ENCODE results near the gene C17orf114.

The C17orf114 gene

DNA sequence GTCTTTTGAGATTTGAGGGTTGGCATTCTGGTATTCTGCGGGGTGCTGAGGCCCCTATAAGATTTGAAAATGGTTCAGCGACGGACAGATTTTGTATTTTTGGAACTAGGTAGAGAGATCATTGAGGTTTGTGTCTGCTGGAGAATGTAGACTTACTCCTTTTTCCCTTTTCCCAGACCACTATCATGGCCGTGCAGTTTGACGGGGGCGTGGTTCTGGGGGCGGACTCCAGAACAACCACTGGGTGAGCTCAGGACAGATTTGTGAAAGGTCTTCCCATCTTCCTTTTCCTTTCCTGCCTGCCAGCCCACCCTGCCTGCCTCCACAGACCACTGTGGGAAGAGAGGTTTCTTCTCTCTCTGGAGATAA lies 5.6 kb downstream of the C17orf114 start (continued):
- no peak for TF ChIP-seq HNRNPLL (IDR thresholded peaks at IDR 0.05; ENCODE audit: low read depth, low read length, poor library complexity, severe bottlenecking)
- no peak for TF ChIP-seq SALL2 (CRISPR knock-in tag; IDR thresholded peaks at IDR 0.05)
- TF ChIP-seq ZBTB46 (CRISPR knock-in tag; IDR thresholded peaks at IDR 0.05; ENCODE audit: borderline replicate concordance), result no peak
- no peak for TF ChIP-seq ZNF577 (CRISPR knock-in tag; IDR thresholded peaks at IDR 0.05; ENCODE audit: borderline replicate concordance, low read depth)
- no peak for TF ChIP-seq ZNF549 (CRISPR knock-in tag; IDR thresholded peaks at IDR 0.05)
- TF ChIP-seq, protein P1, sequence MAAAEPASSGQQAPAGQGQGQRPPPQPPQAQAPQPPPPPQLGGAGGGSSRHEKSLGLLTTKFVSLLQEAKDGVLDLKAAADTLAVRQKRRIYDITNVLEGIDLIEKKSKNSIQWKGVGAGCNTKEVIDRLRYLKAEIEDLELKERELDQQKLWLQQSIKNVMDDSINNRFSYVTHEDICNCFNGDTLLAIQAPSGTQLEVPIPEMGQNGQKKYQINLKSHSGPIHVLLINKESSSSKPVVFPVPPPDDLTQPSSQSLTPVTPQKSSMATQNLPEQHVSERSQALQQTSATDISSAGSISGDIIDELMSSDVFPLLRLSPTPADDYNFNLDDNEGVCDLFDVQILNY (CRISPR knock-in tag; conservative IDR thresholded peaks at IDR 0.05), result no peak
- TF ChIP-seq FOXA1 (IDR thresholded peaks at IDR 0.05), result no peak
- no peak for TF ChIP-seq FOXA1 (CRISPR knock-in tag; IDR thresholded peaks at IDR 0.05)
- TF ChIP-seq ZKSCAN1 (IDR thresholded peaks at IDR 0.05; ENCODE audit: low read length), result no peak
- TF ChIP-seq ZNF350 (CRISPR knock-in tag; IDR thresholded peaks at IDR 0.05; ENCODE audit: borderline replicate concordance, low read depth), result no peak
- TF ChIP-seq ZNF275 (CRISPR knock-in tag; IDR thresholded peaks at IDR 0.05; ENCODE audit: borderline replicate concordance), result no peak
- no peak for TF ChIP-seq DMAP1 (CRISPR knock-in tag; IDR thresholded peaks at IDR 0.05)
- no peak for TF ChIP-seq HES4 (CRISPR knock-in tag; IDR thresholded peaks at IDR 0.05; ENCODE audit: borderline replicate concordance)
- no peak for TF ChIP-seq ZFP90 (CRISPR knock-in tag; IDR thresholded peaks at IDR 0.05; ENCODE audit: borderline replicate concordance)
- TF ChIP-seq ZNF343 (CRISPR knock-in tag; IDR thresholded peaks at IDR 0.05), result no peak
- TF ChIP-seq, protein P2, sequence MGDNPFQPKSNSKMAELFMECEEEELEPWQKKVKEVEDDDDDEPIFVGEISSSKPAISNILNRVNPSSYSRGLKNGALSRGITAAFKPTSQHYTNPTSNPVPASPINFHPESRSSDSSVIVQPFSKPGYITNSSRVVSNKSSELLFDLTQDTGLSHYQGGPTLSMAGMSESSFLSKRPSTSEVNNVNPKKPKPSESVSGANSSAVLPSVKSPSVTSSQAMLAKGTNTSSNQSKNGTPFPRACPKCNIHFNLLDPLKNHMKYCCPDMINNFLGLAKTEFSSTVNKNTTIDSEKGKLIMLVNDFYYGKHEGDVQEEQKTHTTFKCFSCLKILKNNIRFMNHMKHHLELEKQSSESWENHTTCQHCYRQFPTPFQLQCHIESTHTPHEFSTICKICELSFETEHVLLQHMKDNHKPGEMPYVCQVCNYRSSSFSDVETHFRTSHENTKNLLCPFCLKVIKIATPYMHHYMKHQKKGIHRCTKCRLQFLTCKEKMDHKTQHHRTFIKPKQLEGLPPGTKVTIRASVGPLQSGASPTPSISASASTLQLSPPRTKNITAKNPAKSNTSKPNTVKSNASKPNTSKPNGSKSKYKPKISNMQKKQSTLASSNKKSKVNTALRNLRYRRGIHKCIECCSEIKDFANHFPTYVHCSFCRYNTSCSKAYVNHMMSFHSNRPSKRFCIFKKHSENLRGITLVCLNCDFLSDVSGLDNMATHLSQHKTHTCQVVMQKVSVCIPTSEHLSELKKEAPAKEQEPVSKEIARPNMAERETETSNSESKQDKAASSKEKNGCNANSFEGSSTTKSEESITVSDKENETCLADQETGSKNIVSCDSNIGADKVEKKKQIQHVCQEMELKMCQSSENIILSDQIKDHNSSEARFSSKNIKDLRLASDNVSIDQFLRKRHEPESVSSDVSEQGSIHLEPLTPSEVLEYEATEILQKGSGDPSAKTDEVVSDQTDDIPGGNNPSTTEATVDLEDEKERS (CRISPR knock-in tag; IDR thresholded peaks at IDR 0.05), result 0 out of 2 replicates have a peak, but pooled peaks have one; percentile 0
- TF ChIP-seq ZNF605 (CRISPR knock-in tag; IDR thresholded peaks at IDR 0.05), result no peak
- TF ChIP-seq ZBTB3 (CRISPR knock-in tag; IDR thresholded peaks at IDR 0.05; ENCODE audit: borderline replicate concordance, low read depth), result no peak
- peak; percentile 37 for TF ChIP-seq YY1 (IDR thresholded peaks at IDR 0.05; ENCODE audit: insufficient read depth, insufficient replicate concordance, low read depth, low read length)
- TF ChIP-seq FOSL2 (CRISPR knock-in tag; IDR thresholded peaks at IDR 0.05), result no peak
- TF ChIP-seq, protein P3, sequence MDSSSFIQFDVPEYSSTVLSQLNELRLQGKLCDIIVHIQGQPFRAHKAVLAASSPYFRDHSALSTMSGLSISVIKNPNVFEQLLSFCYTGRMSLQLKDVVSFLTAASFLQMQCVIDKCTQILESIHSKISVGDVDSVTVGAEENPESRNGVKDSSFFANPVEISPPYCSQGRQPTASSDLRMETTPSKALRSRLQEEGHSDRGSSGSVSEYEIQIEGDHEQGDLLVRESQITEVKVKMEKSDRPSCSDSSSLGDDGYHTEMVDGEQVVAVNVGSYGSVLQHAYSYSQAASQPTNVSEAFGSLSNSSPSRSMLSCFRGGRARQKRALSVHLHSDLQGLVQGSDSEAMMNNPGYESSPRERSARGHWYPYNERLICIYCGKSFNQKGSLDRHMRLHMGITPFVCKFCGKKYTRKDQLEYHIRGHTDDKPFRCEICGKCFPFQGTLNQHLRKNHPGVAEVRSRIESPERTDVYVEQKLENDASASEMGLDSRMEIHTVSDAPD (CRISPR knock-in tag; IDR thresholded peaks at IDR 0.05), result no peak
- TF ChIP-seq KLF13 (CRISPR knock-in tag; IDR thresholded peaks at IDR 0.05), result no peak
- no peak for TF ChIP-seq ZNF839 (CRISPR knock-in tag; IDR thresholded peaks at IDR 0.05; ENCODE audit: borderline replicate concordance)
